Sigmoid colon (tissue), 4 donors: Measurements from ENCODE around the gene UGT3A1.

ENCODE experiments used
- EP300 ChIP-seq, 4 donors: sonication (generic); formaldehyde crosslinking; IDR thresholded peaks; one replicate each; pipeline ENCODE4 v1.6.1; 2017; ENCODE audit warnings: antibody characterized with exemption in 4 of 4
- POLR2A ChIP-seq, 2 donors: fragments of 450-650 bp; IDR thresholded peaks; one replicate each; pipeline ENCODE4 v1.6.1; 2016; ENCODE audit warnings: antibody characterized with exemption in 2 of 2, mild to moderate bottlenecking in 2 of 2, moderate library complexity in 2 of 2
- POLR2AphosphoS5 ChIP-seq, 4 donors: sonication (generic); formaldehyde crosslinking; IDR thresholded peaks; one replicate each; pipeline ENCODE4 v1.6.1; 2017; ENCODE audit warnings: antibody characterized with exemption in 4 of 4
- TF ChIP-seq, protein P1 (sequence below), 4 experiments: fragments of 450-650 bp in 3 of 4; fragments of 200-600 bp in 1 of 4; IDR thresholded peaks; one replicate each; pipeline ENCODE4 v1.5.1; 2016 to 2019; ENCODE audit warnings: antibody characterized with exemption in 4 of 4, mild to moderate bottlenecking in 3 of 4, moderate library complexity in 2 of 4

DNA sequence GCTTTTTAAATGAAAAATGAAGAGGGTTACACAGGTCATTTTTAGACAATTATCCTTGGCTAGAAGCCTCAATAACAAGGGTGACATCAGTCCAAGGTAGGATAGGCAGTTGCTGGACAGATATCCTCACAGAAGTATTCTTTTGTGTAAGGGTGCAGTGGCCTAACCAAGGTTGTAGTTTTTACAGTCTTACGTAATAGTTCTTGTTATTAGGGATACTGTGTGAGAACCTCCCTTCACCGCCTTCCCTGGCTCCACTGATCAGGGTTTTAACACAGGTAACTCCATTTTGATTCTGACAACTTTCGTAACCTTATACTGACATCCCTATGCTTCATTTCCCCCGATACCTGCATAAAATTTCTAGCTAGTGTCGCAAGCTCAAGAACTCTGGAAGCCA, 44.1 kb downstream of the UGT3A1 start:
- TF ChIP-seq, protein P1, sequence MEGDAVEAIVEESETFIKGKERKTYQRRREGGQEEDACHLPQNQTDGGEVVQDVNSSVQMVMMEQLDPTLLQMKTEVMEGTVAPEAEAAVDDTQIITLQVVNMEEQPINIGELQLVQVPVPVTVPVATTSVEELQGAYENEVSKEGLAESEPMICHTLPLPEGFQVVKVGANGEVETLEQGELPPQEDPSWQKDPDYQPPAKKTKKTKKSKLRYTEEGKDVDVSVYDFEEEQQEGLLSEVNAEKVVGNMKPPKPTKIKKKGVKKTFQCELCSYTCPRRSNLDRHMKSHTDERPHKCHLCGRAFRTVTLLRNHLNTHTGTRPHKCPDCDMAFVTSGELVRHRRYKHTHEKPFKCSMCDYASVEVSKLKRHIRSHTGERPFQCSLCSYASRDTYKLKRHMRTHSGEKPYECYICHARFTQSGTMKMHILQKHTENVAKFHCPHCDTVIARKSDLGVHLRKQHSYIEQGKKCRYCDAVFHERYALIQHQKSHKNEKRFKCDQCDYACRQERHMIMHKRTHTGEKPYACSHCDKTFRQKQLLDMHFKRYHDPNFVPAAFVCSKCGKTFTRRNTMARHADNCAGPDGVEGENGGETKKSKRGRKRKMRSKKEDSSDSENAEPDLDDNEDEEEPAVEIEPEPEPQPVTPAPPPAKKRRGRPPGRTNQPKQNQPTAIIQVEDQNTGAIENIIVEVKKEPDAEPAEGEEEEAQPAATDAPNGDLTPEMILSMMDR (IDR thresholded peaks at IDR 0.05): no peak
- TF ChIP-seq EP300 (IDR thresholded peaks at IDR 0.05) (no peak), POLR2A (IDR thresholded peaks at IDR 0.05) (no peak), POLR2AphosphoS5 (IDR thresholded peaks at IDR 0.05) (no peak)
